Neural cell (in vitro differentiated cells): Measurements from ENCODE around the gene INTS14. TPM values are rescaled to one million over a fixed set of nuclear protein-coding genes. Genes with fewer than 3 reads are reported as not detected.

Experiments used
- H2AFZ ChIP-seq: fragments of 200-600, 300-800 bp; sonication (generic), shearing (Covaris generic); 2 replicates; pipeline ENCODE4 v1.6.0; 2014; ENCODE audit warnings: low read depth, mild to moderate bottlenecking, antibody characterized with exemption, low read length, moderate library complexity
- H3F3A ChIP-seq: fragments of 200-600 bp; shearing (Covaris generic); 2 replicates; pipeline ENCODE4 v1.6.1; 2016; ENCODE audit warnings: mild to moderate bottlenecking, moderate library complexity, mixed read lengths, antibody characterized with exemption, low read length; ENCODE audit not compliant: insufficient read depth, poor library complexity, severe bottlenecking
- H3K27ac ChIP-seq: fragments of 200-600, 300-800 bp; sonication (generic), shearing (Covaris generic); 2 replicates; pipeline ENCODE4 v1.5.1; 2014; ENCODE audit warnings: mild to moderate bottlenecking, low read length, moderate library complexity
- H3K27me3 ChIP-seq: fragments of 300-800, 200-600 bp; sonication (generic), shearing (Covaris generic); 2 replicates; pipeline ENCODE4 v1.6.0; 2014; ENCODE audit warnings: mild to moderate bottlenecking, low read depth, low read length, moderate library complexity; ENCODE audit not compliant: insufficient read depth
- H3K36me3 ChIP-seq: fragments of 300-800, 200-600 bp; sonication (generic), shearing (Covaris generic); 2 replicates; pipeline ENCODE4 v1.5.1; 2014; ENCODE audit warnings: mild to moderate bottlenecking, antibody characterized with exemption, low read length, moderate library complexity; ENCODE audit not compliant: insufficient read depth
- H3K4me2 ChIP-seq: fragments of 300-800, 200-600 bp; sonication (generic), shearing (Covaris generic); 2 replicates; pipeline ENCODE4 v1.6.0; 2014; ENCODE audit warnings: mild to moderate bottlenecking, low read length
- H3K4me3 ChIP-seq: fragments of 300-800, 200-600 bp; sonication (generic), shearing (Covaris generic); 2 replicates; pipeline ENCODE4 v1.5.1; 2014; ENCODE audit warnings: mild to moderate bottlenecking, low read length, moderate library complexity
- H3K79me2 ChIP-seq: fragments of 200-600 bp; shearing (Covaris generic); replicated peaks from 2 replicates; pipeline ENCODE4 v1.6.0; 2014; ENCODE audit warnings: mild to moderate bottlenecking, low read length, moderate library complexity; ENCODE audit not compliant: insufficient read depth
- H3K9ac ChIP-seq: fragments of 300-800, 200-600 bp; sonication (generic), shearing (Covaris generic); 2 replicates; pipeline ENCODE4 v1.6.1; 2016; ENCODE audit warnings: mild to moderate bottlenecking, low read length, mixed read lengths
- H3K9me2 ChIP-seq: fragments of 200-600 bp; shearing (Covaris generic); 2 replicates; pipeline ENCODE4 v1.6.1; 2016; ENCODE audit warnings: mild to moderate bottlenecking, low read length, mixed read lengths; ENCODE audit not compliant: insufficient read depth
- H3K9me3 ChIP-seq: fragments of 200-600, 300-800 bp; sonication (generic), shearing (Covaris generic); 2 replicates; pipeline ENCODE4 v1.6.1; 2016; ENCODE audit warnings: mild to moderate bottlenecking, mixed run types, low read length, moderate library complexity, mixed read lengths
- H4K20me1 ChIP-seq: fragments of 200-600 bp; shearing (Covaris generic); 2 replicates; pipeline ENCODE4 v1.6.1; 2016; ENCODE audit warnings: mild to moderate bottlenecking, mixed run types; ENCODE audit not compliant: insufficient read depth
- EP300 ChIP-seq: fragments of 450-650 bp; conservative IDR thresholded peaks from 2 replicates; pipeline ENCODE4 v1.6.1; 2014; ENCODE audit warnings: antibody characterized with exemption, mild to moderate bottlenecking, moderate library complexity; ENCODE audit not compliant: poor library complexity, severe bottlenecking
- EZH2 ChIP-seq: fragments of 200-600, 300-800 bp; shearing (Covaris generic), sonication (generic); IDR thresholded peaks from 2 replicates; pipeline ENCODE4 v1.6.1; 2014; ENCODE audit warnings: antibody characterized with exemption, low read length, borderline replicate concordance, mild to moderate bottlenecking; ENCODE audit not compliant: insufficient read depth, poor library complexity, severe bottlenecking
- MXI1 ChIP-seq: fragments of 450-650 bp; conservative IDR thresholded peaks from 2 replicates; pipeline ENCODE4 v1.6.1; 2014; ENCODE audit warnings: antibody characterized with exemption, mild to moderate bottlenecking; ENCODE audit not compliant: poor library complexity, severe bottlenecking
- POLR2AphosphoS5 ChIP-seq: IDR thresholded peaks from 2 replicates; pipeline ENCODE4 v1.6.1; 2012
- RAD21 ChIP-seq: fragments of 450-650 bp; conservative IDR thresholded peaks from 2 replicates; pipeline ENCODE4 v1.6.1; 2014; ENCODE audit warnings: antibody characterized with exemption, mild to moderate bottlenecking, moderate library complexity
- SMC3 ChIP-seq: fragments of 450-650 bp; conservative IDR thresholded peaks from 2 replicates; pipeline ENCODE4 v1.6.1; 2014; ENCODE audit warnings: antibody characterized with exemption, mild to moderate bottlenecking, moderate library complexity; ENCODE audit not compliant: poor library complexity
- TAF1 ChIP-seq: IDR thresholded peaks from 2 replicates; pipeline ENCODE4 v1.6.1; 2012; ENCODE audit warnings: low read depth
- polyA plus RNA-seq: library from polyadenylated mRNA; depleted of rRNA; stranded (reverse); fragments of >200 nt; gene quantifications from 2 replicates; pipeline ENCODE4 v1.2.3, GENCODE V29; 2014
- TF ChIP-seq, protein P1 (sequence below): fragments of 450-650 bp; IDR thresholded peaks from 2 replicates; pipeline ENCODE4 v1.5.1; 2014; ENCODE audit warnings: antibody characterized with exemption, mild to moderate bottlenecking, moderate library complexity; ENCODE audit not compliant: poor library complexity, severe bottlenecking
- TF ChIP-seq, protein P2 (sequence below): IDR thresholded peaks from 2 replicates; pipeline ENCODE4 v1.6.1; 2012; ENCODE audit warnings: borderline replicate concordance

INTS14 gene
- polyA plus RNA-seq, 1 donor from 2014 or later, result 49.7 TPM

DNA sequence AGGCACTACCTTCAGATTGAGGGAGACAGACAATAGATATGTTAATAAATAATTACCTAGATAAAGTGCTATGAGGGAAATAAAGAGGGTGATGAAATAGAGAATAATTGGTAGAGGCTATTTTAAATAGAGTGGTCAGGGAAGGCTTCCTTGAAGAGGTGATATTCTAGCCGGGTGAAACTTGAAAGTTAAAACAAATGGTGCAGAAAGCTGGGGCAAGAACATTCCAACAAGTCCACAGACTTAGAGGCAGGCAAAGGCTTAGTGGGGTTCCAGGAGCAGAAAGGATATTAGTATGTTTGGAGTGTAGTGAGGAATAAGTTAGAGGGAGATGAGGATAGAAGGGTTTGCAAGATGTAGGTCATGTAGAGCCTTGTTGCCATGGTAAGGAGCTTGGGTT, 70.6 kb downstream of the INTS14 start:
- no peaks in the 10 kb centered on the region for H3K9me2 ChIP-seq
- no peaks in the 10 kb centered on the region for H3K9me3 ChIP-seq
- no peaks in the 10 kb centered on the region for H3F3A ChIP-seq
- H3K4me3 ChIP-seq, result no peak overlapping the region
- no peak overlapping the region for H3K9ac ChIP-seq
- no peaks in the 10 kb centered on the region for H4K20me1 ChIP-seq
- no peaks in the 10 kb centered on the region for H3K27me3 ChIP-seq
- H3K4me2 ChIP-seq, result no peak overlapping the region
- peaks cover 90% of the 10 kb centered on the region for H3K79me2 ChIP-seq
- H2AFZ ChIP-seq, result no peak overlapping the region
- no peaks in the 10 kb centered on the region for H3K36me3 ChIP-seq
- no peak overlapping the region for H3K27ac ChIP-seq
- TF ChIP-seq EP300 (no peak), RAD21 (no peak), TAF1 (no peak), MXI1 (no peak), SMC3 (no peak), EZH2 (no peak), POLR2AphosphoS5 (no peak)
- TF ChIP-seq, protein P1, sequence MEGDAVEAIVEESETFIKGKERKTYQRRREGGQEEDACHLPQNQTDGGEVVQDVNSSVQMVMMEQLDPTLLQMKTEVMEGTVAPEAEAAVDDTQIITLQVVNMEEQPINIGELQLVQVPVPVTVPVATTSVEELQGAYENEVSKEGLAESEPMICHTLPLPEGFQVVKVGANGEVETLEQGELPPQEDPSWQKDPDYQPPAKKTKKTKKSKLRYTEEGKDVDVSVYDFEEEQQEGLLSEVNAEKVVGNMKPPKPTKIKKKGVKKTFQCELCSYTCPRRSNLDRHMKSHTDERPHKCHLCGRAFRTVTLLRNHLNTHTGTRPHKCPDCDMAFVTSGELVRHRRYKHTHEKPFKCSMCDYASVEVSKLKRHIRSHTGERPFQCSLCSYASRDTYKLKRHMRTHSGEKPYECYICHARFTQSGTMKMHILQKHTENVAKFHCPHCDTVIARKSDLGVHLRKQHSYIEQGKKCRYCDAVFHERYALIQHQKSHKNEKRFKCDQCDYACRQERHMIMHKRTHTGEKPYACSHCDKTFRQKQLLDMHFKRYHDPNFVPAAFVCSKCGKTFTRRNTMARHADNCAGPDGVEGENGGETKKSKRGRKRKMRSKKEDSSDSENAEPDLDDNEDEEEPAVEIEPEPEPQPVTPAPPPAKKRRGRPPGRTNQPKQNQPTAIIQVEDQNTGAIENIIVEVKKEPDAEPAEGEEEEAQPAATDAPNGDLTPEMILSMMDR, result no peak
- TF ChIP-seq, protein P2, sequence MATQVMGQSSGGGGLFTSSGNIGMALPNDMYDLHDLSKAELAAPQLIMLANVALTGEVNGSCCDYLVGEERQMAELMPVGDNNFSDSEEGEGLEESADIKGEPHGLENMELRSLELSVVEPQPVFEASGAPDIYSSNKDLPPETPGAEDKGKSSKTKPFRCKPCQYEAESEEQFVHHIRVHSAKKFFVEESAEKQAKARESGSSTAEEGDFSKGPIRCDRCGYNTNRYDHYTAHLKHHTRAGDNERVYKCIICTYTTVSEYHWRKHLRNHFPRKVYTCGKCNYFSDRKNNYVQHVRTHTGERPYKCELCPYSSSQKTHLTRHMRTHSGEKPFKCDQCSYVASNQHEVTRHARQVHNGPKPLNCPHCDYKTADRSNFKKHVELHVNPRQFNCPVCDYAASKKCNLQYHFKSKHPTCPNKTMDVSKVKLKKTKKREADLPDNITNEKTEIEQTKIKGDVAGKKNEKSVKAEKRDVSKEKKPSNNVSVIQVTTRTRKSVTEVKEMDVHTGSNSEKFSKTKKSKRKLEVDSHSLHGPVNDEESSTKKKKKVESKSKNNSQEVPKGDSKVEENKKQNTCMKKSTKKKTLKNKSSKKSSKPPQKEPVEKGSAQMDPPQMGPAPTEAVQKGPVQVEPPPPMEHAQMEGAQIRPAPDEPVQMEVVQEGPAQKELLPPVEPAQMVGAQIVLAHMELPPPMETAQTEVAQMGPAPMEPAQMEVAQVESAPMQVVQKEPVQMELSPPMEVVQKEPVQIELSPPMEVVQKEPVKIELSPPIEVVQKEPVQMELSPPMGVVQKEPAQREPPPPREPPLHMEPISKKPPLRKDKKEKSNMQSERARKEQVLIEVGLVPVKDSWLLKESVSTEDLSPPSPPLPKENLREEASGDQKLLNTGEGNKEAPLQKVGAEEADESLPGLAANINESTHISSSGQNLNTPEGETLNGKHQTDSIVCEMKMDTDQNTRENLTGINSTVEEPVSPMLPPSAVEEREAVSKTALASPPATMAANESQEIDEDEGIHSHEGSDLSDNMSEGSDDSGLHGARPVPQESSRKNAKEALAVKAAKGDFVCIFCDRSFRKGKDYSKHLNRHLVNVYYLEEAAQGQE, result no peak

DNA sequence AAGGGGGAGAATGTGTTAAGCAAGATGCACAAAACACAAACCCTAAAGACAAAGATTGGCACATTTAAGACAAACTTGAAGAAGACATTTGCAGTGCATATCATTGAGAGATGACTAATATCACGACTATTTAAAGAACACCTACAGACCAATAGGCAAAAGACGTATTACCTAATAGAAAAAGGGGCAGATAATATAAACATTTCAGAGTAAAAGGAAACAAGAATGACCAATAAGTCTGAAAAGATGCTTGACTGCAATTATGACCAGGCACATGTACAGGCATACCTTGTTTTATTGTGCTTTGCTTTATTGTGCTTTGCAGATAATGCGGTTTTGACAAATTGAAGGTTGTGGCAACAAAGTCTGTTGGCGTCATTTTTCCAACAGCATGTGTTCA, 75.7 kb downstream of the INTS14 start:
- Histone ChIP-seq H3K9ac (no peak overlapping the region), H2AFZ (no peak overlapping the region), H3K4me3 (no peak overlapping the region), H3F3A (no peaks in the 10 kb centered on the region), H3K4me2 (no peak overlapping the region), H3K36me3 (no peaks in the 10 kb centered on the region), H3K9me2 (no peaks in the 10 kb centered on the region), H3K79me2 (peaks cover 87% of the 10 kb centered on the region), H3K9me3 (no peaks in the 10 kb centered on the region), H4K20me1 (no peaks in the 10 kb centered on the region), H3K27me3 (no peaks in the 10 kb centered on the region), H3K27ac (no peak overlapping the region)
- TF ChIP-seq EZH2 (no peak), RAD21 (no peak), SMC3 (no peak), EP300 (no peak), TAF1 (no peak), POLR2AphosphoS5 (no peak), MXI1 (no peak)
- TF ChIP-seq, protein P1, result no peak
- TF ChIP-seq, protein P2, result no peak
